Urinary bladder (tissue), 4 donors: ENCODE measurements around the gene AMY1A. TPM values are rescaled to one million over a fixed set of nuclear protein-coding genes. Genes with fewer than 3 reads are reported as not detected.
"Not testable (repeated sequence)": the region's sequence is repeated elsewhere in the genome, so short reads cannot be mapped to it uniquely, and the experiment has no call there.

Experiments
- DNase-seq: peaks from one replicate; pipeline ENCODE4 v3.0.0-alpha.2; 2015; ENCODE audit errors: extremely low spot score
- H3K27ac ChIP-seq: one replicate; pipeline ENCODE4 v1.5.1; 2013; ENCODE audit warnings: low read depth, mild to moderate bottlenecking, moderate library complexity
- H3K36me3 ChIP-seq: one replicate; pipeline ENCODE4 v1.6.1; 2013; ENCODE audit warnings: mild to moderate bottlenecking, moderate library complexity; ENCODE audit not compliant: insufficient read depth
- H3K4me1 ChIP-seq: one replicate; pipeline ENCODE4 v1.6.1; 2013; ENCODE audit warnings: mild to moderate bottlenecking, moderate library complexity; ENCODE audit not compliant: insufficient read depth
- H3K4me3 ChIP-seq: one replicate; pipeline ENCODE4 v1.5.1; 2013; ENCODE audit warnings: low read depth, low read length
- WGBS: extraction: QIAGEN DNeasy Blood & Tissue Kit; methylation state at CpG from one replicate; pipeline ENCODE4 v1.1.7; 2013; 5-methylcytosine and 5-hydroxymethylcytosine counted together
- polyA plus RNA-seq: library from polyadenylated mRNA; stranded (reverse); fragments of 200-250 nt; gene quantifications from one replicate; pipeline ENCODE4 v1.2.3, GENCODE V29; 2013
- total RNA-seq: library from RNA; depleted of rRNA; stranded (reverse); fragments of >200 nt; gene quantifications from one replicate; pipeline ENCODE4 v1.2.3, GENCODE V29; 2014
- donor health status: healthy with polysubstance abuse.
- donor health status: healthy.

Gene AMY1A
- total RNA-seq: not detected
- polyA plus RNA-seq: not detected

DNA sequence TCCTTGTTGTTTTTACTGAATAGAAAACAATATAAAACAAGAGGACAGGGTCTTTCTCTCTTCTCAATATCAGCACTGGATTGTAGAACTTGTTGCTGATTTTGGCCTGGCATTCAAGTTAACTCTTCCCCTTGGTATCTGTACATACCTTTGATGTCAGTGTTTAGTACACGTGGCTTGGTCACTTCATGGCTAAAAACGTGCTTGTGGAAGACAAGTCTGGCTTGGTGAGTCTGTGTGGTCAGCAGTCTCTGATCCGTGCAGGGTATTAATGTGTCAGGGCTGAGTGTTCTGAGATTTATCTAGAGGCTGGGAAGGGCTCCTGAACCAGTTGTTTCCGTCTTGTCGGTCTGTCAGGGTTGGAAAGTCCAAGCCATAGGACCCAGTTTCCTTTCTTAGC is at the start of gene AMY1A:
AMY1A (plus strand) TSS at position 301 of the 400 bp plus-strand sequence. CDS start 571 bp downstream, outside the sequence.
- H3K36me3 ChIP-seq, H3K4me3 ChIP-seq, H3K4me1 ChIP-seq, DNase-seq, H3K27ac ChIP-seq: not testable (repeated sequence)
- WGBS: no CpG with 5 or more reads among the region's 5 CpGs

DNA sequence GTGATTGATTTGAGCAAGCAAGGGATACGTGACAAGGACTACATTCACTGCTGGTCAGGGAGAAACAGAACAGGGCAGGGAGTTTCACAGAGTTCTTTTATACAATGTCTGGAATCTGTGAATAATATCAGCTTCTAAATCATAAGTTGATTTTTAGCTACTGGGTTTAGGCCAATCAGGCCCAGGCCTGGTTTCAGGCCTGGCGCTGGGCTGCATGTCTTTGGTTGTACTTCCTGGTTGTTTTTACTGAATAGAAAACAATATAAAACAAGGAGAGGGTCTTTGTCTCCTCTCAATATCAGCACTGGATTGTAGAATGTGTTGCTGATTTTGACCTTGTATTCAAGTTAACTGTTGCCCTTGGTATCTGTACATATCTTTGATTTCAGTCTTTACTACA is 39.2 kb upstream of the AMY1A start:
- 92% methylated on average over 2 of the region's 2 CpGs for WGBS
- DNase-seq: no peak

GRCh38 chr1:103616994-103617477 is 38.5 kb upstream of the AMY1A start, which contains the start of gene AMY2A:
Gene AMY2A (plus strand): TSS chr1:103617427. CDS start chr1:103617441, 14 bp downstream.
- DNase-seq, H3K4me3 ChIP-seq, H3K36me3 ChIP-seq, H3K27ac ChIP-seq, H3K4me1 ChIP-seq: not testable (repeated sequence)
- 88% methylated on average over 3 of the region's 3 CpGs for WGBS

More for the DNA sequence above, 39.2 kb upstream of the AMY1A start:
- no peak overlapping the region for H3K4me3 ChIP-seq
- no peaks in the 10 kb centered on the region for H3K36me3 ChIP-seq
- no peaks in the 10 kb centered on the region for H3K4me1 ChIP-seq
- H3K27ac ChIP-seq: no peak overlapping the region

DNA sequence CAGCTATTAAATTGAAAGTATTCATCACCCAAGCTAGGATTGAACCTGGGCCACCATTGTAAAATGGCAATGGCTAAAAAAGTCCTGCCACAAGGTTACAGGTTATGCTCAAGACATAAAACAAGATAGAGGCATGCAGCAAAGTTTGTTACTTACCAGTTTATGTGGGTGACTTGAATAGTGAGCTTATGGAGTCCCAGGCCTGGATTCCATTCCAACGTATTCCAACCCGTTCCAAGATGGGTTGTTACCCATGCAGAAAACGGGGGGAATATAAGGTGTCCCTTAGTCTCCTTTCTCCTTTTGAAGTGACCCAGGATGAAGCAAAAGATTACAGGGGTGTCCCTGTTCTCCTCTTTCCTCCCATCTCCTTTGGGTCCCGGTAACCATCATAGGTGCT is 28.1 kb upstream of the AMY1A start:
- DNase-seq, H3K36me3 ChIP-seq, H3K4me1 ChIP-seq, H3K4me3 ChIP-seq, H3K27ac ChIP-seq: not testable (repeated sequence)
- 86% methylated on average over 3 of the region's 4 CpGs for WGBS

- not testable (repeated sequence) for H3K36me3 ChIP-seq, DNase-seq, H3K4me1 ChIP-seq, H3K27ac ChIP-seq, H3K4me3 ChIP-seq
- WGBS: no CpG with 5 or more reads among the region's 3 CpGs
These were observed 14.4 kb upstream of the AMY1A start for GRCh38 chr1:103641194-103641593.

GRCh38 chr1:103643908-103644307 is 11.7 kb upstream of the AMY1A start:
- DNase-seq: not testable (repeated sequence)

GRCh38 chr1:103650305-103650704 is 5.3 kb upstream of the AMY1A start:
- not testable (repeated sequence) for H3K4me1 ChIP-seq

More at GRCh38 chr1:103643908-103644307, 11.7 kb upstream of the AMY1A start:
- not testable (repeated sequence) for H3K36me3 ChIP-seq, H3K4me1 ChIP-seq, H3K4me3 ChIP-seq, H3K27ac ChIP-seq
- no CpG with 5 or more reads among the region's 3 CpGs for WGBS

GRCh38 chr1:103650889-103651288 is 4.7 kb upstream of the AMY1A start:
- not testable (repeated sequence) for H3K4me1 ChIP-seq, H3K4me3 ChIP-seq, H3K36me3 ChIP-seq, DNase-seq, H3K27ac ChIP-seq
- no CpG with 5 or more reads among the region's 4 CpGs for WGBS

More at GRCh38 chr1:103650305-103650704, 5.3 kb upstream of the AMY1A start:
- H3K36me3 ChIP-seq, H3K27ac ChIP-seq, H3K4me3 ChIP-seq, DNase-seq: not testable (repeated sequence)
- WGBS: no CpG with 5 or more reads among the region's 3 CpGs

GRCh38 chr1:103654133-103654532 is 1.4 kb upstream of the AMY1A start:
- H3K4me1 ChIP-seq: not testable (repeated sequence)

DNA sequence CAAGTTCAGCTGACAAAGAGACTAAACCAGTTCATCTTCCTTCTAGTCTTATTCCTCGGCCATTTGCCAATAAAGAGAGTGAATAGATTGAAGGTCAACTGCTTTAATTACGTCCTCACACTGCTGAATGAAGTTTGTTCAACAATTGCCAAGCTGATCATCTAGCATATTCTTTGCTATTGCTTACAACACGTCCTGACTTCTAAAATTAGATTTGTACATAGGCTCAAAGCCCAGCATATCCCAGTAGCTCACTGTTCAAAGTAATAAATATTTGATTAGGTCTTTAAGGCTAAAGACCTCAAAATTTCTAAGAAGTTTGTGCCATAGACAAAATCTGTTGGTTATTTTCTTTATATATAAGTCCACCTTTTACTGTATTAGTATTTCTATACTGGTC is 20.8 kb downstream of the AMY1A start:
- H3K4me1 ChIP-seq, H3K4me3 ChIP-seq, H3K27ac ChIP-seq, DNase-seq, H3K36me3 ChIP-seq: not testable (repeated sequence)
- WGBS: no CpG with 5 or more reads among the region's 3 CpGs

More at GRCh38 chr1:103654133-103654532, 1.4 kb upstream of the AMY1A start:
- WGBS: no CpG with 5 or more reads among the region's 6 CpGs
- not testable (repeated sequence) for DNase-seq, H3K36me3 ChIP-seq, H3K27ac ChIP-seq, H3K4me3 ChIP-seq

DNA sequence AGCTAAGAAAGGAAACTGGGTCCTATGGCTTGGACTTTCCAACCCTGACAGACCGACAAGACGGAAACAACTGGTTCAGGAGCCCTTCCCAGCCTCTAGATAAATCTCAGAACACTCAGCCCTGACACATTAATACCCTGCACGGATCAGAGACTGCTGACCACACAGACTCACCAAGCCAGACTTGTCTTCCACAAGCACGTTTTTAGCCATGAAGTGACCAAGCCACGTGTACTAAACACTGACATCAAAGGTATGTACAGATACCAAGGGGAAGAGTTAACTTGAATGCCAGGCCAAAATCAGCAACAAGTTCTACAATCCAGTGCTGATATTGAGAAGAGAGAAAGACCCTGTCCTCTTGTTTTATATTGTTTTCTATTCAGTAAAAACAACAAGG is 40.5 kb downstream of the AMY1A start, which contains the start of gene AMY1B:
AMY1B (minus strand) TSS at position 101 of the 400 bp plus-strand sequence. CDS start 571 bp downstream, outside the sequence.
- no CpG with 5 or more reads among the region's 5 CpGs for WGBS
- H3K36me3 ChIP-seq: not testable (repeated sequence)

DNA sequence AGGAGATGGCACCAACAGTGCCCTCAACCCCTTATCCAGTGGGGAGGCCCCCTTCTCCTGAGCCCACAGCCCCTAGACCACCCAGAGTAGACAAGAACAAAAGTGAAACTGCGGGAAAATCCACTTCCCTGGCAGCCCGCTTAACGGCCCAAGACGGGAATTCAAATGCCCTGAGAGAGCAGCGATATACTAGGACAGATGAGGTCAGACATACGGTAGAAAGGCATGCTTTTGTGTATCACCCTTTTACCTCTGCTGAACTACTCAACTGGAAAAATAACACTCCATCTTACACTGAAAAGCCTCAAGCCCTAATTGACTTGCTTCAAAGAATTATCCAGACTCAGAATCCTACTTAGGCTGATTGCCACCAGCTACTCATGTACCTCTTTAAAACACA is 41.9 kb downstream of the AMY1A start:
- no CpG with 5 or more reads among the region's 6 CpGs for WGBS
- H3K4me1 ChIP-seq: not testable (repeated sequence)

More for the DNA sequence above, 40.5 kb downstream of the AMY1A start, which contains the start of gene AMY1B:
- H3K4me3 ChIP-seq, DNase-seq, H3K4me1 ChIP-seq, H3K27ac ChIP-seq: not testable (repeated sequence)

DNA sequence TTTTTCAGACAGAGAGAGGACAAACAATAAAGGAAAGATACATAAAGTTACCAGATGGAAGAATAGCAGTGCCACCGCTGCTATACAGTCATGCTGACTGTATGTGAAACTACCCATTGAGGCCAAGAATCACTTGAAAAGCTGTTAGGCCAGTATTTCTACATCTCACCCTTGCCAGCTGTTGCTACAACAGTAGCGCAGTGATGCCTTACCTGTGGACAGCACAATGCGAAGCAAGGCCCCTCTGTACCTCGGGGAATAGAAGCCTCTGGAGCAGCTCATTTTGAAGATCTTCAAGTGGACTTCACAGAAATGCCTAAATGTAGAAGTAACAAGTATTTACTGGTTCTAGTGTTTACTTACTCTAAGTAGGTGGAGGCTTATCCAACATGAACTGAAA is 45.1 kb downstream of the AMY1A start:
- not testable (repeated sequence) for H3K4me1 ChIP-seq, DNase-seq, H3K36me3 ChIP-seq, H3K4me3 ChIP-seq, H3K27ac ChIP-seq
- WGBS: no CpG with 5 or more reads among the region's 4 CpGs

More for the DNA sequence above, 41.9 kb downstream of the AMY1A start:
- DNase-seq, H3K27ac ChIP-seq, H3K36me3 ChIP-seq, H3K4me3 ChIP-seq: not testable (repeated sequence)

GRCh38 chr1:103701256-103701655 is 45.7 kb downstream of the AMY1A start:
- WGBS: no CpG with 5 or more reads among the region's 4 CpGs
- H3K4me1 ChIP-seq, H3K27ac ChIP-seq, H3K4me3 ChIP-seq, H3K36me3 ChIP-seq, DNase-seq: not testable (repeated sequence)
